Measurements from ENCODE around the gene MAML3. TPM values are rescaled to one million over a fixed set of nuclear protein-coding genes. Genes with fewer than 3 reads are reported as not detected.

MAML3 gene
- total RNA-seq, 1 experiment from 2014 or later: 0.89 TPM

- intact Hi-C loops (cut with micrococcal nuclease): no loop called here
- no peaks in the 10 kb centered on the region for H3K9me3 Mint-ChIP-seq (ENCODE audit: unreplicated experiment)
- BruUV-seq (replicated peaks): no TSS peak
These were observed 133.3 kb downstream of the MAML3 start for GRCh38 chr4:140020457-140021361.

DNA sequence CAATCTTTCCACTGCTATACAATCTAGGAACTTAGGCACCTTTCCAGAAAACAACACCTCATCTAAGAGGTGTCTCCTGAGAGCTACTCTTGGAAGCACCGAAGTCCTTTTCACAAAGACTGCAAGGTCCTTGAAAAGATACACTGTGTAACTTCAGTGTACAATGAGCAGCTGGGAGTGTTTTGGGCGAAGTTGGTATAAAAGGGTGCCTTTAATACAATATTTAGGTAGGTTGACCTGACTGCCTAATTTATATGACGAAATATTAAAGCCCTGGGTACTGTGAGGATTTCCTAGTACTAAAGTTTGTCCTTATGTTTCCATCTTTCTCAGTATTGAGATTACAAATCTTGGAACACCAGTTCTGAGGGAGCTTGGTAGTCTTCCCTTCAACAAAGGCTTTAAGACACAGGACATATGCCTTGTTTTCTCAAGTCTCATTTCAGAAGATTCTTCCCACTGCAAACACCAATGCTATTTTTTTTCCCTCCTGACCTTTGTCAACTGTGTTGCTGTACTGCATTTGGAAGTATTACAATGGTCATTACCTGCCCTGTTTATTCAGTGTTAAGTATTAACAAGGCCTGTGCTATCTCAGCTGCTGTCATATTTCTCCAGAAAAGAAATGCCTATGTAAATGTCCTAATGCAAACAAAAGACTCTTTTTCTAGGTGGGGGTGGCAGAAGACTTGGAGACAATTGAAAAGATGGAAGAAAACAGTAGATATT lies 134.2 kb downstream of the MAML3 start:
- DNase-seq (ENCODE audit: unreplicated experiment): no peak
- Mint-ChIP-seq H3K27me3 (ENCODE audit: insufficient read depth, unreplicated experiment) (no peaks in the 10 kb centered on the region), H3K36me3 (ENCODE audit: insufficient read depth, unreplicated experiment) (no peaks in the 10 kb centered on the region), H3K4me1 (ENCODE audit: insufficient read depth, unreplicated experiment) (no peaks in the 10 kb centered on the region), H3K27ac (ENCODE audit: low read depth, unreplicated experiment) (no peak overlapping the region), H3K9me3 (ENCODE audit: unreplicated experiment) (no peaks in the 10 kb centered on the region), H3K4me3 (ENCODE audit: unreplicated experiment) (no peak overlapping the region)
- intact Hi-C loops (cut with micrococcal nuclease): no loop called here
- ChIA-PET CTCF (interaction anchor here (0.5 to 0.7 kb wide), 3 partner anchors 23 to 680 kb away, joined by 3 read pairs; no protein-coding TSS in a partner anchor), POLR2A (interaction anchor here (0.6 kb wide), 1 partner anchor 75 kb away, joined by 5 read pairs; no protein-coding TSS in a partner anchor)
- no peak for TF ChIP-seq CTCF (IDR thresholded peaks at IDR 0.05; ENCODE audit: unreplicated experiment)
- BruUV-seq (replicated peaks): no TSS peak

More at GRCh38 chr4:140020457-140021361, 133.3 kb downstream of the MAML3 start:
- Mint-ChIP-seq H3K4me3 (ENCODE audit: unreplicated experiment) (no peak overlapping the region), H3K27me3 (ENCODE audit: insufficient read depth, unreplicated experiment) (no peaks in the 10 kb centered on the region), H3K27ac (ENCODE audit: low read depth, unreplicated experiment) (no peak overlapping the region), H3K36me3 (ENCODE audit: insufficient read depth, unreplicated experiment) (no peaks in the 10 kb centered on the region), H3K4me1 (ENCODE audit: insufficient read depth, unreplicated experiment) (no peaks in the 10 kb centered on the region)
- no peak for DNase-seq (ENCODE audit: unreplicated experiment)
- no peak for TF ChIP-seq CTCF (IDR thresholded peaks at IDR 0.05; ENCODE audit: unreplicated experiment)
- POLR2A ChIA-PET: no interaction called here
- CTCF ChIA-PET: interaction anchor here (0.6 to 0.7 kb wide), 3 partner anchors 49 to 363 kb away, joined by 3 read pairs; no protein-coding TSS in a partner anchor

DNA sequence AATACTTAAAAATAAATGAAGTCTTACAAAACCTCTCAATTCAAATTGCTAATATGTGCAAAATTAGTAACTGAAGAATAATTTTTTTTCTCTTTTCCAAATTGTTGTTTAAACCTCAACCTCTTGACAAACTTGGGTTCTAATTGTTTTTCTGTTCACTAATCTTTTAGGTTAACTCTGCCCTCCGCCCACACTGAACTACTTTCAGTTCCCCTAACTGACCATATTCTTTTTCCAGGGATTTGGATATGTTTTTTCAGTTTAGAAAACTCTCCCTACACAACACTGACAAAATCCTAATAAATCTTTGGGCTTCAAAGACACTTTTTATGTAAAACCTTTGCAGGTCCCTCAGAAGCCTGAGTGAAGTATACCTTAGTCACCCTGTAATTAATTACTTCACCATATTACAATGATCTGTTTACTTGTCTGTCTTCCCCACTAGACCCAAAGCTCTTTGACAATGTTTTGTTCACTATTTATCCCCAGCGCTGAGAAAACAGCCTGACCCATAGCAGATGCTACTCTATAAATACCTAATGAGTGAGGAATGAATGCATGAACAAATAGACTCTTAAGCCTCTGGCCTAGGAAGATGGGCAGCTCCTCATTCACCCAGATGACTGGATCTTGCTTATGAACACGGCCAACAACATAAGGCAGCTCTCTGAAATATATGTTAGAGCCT lies 134.9 kb downstream of the MAML3 start:
- intact Hi-C loops (cut with micrococcal nuclease): no loop called here
- no peak overlapping the region for H3K27ac Mint-ChIP-seq (ENCODE audit: low read depth, unreplicated experiment)
- CTCF ChIA-PET: interaction anchor here (0.5 to 0.7 kb wide), 3 partner anchors 23 to 681 kb away, joined by 3 read pairs; no protein-coding TSS in a partner anchor

More for the DNA sequence above, 134.9 kb downstream of the MAML3 start:
- no TSS peak for BruUV-seq (replicated peaks)
- DNase-seq (ENCODE audit: unreplicated experiment): no peak
- Mint-ChIP-seq H3K27me3 (ENCODE audit: insufficient read depth, unreplicated experiment) (no peaks in the 10 kb centered on the region), H3K4me1 (ENCODE audit: insufficient read depth, unreplicated experiment) (no peaks in the 10 kb centered on the region), H3K4me3 (ENCODE audit: unreplicated experiment) (no peak overlapping the region), H3K9me3 (ENCODE audit: unreplicated experiment) (no peaks in the 10 kb centered on the region), H3K36me3 (ENCODE audit: insufficient read depth, unreplicated experiment) (no peaks in the 10 kb centered on the region)
- TF ChIP-seq CTCF (IDR thresholded peaks at IDR 0.05; ENCODE audit: unreplicated experiment): no peak
- POLR2A ChIA-PET: no interaction called here
